Measurements from ENCODE around the gene CCDC107. TPM values are rescaled to one million over a fixed set of nuclear protein-coding genes. Genes with fewer than 3 reads are reported as not detected.

CCDC107 gene
- total RNA-seq, 3 donors from 2014 or later, result 25.2 to 55.8 (median 35.8) TPM

DNA sequence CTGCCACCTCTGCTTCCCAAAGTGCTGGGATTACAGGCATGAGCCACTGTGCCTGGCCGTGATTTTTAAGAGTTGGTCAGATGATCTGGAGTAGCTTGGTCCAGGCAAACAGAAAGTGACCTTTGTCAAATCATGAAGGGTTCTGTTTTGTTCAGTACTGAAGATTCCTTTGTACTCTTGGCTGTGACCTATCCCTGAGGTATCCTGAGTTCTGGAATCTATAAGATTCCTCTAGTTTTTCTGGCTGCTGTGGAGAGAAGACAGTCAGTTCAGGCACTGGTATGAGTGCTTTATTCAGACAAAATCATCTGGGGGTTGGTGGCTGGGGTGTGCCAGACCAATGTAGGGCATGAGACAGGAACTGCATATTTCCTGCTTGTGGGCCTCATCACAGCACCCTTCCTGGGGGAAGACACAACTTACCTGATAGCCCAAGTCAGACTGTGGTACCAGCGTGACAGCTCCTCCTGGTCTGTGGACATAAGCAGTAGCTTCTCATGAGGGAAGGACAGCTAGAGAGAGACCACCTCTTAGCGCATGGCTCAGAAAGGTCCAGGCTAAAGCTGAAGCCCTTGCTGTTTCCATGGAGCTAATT lies 3.8 kb downstream of the CCDC107 start:
- H3K4me1 ChIP-seq (ENCODE audit: low read depth), result peaks cover 63% of the 10 kb centered on the region
- H3K36me3 ChIP-seq (ENCODE audit: low read depth), result peaks cover 5% of the 10 kb centered on the region
- peak in 1 of 3 donors; percentile 21 for DNase-seq
- TF ChIP-seq, protein P1, sequence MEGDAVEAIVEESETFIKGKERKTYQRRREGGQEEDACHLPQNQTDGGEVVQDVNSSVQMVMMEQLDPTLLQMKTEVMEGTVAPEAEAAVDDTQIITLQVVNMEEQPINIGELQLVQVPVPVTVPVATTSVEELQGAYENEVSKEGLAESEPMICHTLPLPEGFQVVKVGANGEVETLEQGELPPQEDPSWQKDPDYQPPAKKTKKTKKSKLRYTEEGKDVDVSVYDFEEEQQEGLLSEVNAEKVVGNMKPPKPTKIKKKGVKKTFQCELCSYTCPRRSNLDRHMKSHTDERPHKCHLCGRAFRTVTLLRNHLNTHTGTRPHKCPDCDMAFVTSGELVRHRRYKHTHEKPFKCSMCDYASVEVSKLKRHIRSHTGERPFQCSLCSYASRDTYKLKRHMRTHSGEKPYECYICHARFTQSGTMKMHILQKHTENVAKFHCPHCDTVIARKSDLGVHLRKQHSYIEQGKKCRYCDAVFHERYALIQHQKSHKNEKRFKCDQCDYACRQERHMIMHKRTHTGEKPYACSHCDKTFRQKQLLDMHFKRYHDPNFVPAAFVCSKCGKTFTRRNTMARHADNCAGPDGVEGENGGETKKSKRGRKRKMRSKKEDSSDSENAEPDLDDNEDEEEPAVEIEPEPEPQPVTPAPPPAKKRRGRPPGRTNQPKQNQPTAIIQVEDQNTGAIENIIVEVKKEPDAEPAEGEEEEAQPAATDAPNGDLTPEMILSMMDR (IDR thresholded peaks at IDR 0.05), result no peak
- ATAC-seq, result no peak
- H3K9me3 ChIP-seq, result no peaks in the 10 kb centered on the region
- intact Hi-C loops (cut with DNase I, micrococcal nuclease), result no loop called here
- no peak overlapping the region for H3K4me3 ChIP-seq

DNA sequence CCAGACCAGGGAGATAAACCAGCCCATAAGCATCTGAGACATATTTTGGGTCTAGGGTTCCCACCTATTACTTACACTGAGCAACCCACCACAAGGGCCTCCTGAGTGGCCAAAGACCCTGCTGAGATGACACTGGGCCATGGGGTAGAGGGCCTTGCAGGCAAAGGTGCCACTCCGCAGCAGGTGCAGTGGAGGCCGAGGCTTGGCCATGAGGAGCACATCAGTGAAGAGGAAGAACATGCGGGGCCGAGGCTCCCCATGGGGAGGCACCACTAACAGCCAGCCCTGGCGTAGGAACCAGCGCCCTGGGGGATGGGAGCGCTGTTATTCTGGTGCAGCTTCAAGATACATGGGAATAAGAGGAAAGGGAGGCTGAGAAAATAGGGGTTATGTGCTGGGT lies 4.3 kb downstream of the CCDC107 start:
- intact Hi-C loops (cut with DNase I, micrococcal nuclease), result no loop called here
- TF ChIP-seq, protein P1 (IDR thresholded peaks at IDR 0.05), result no peak
- DNase-seq (peak in 1 of 3 donors; percentile 35), ATAC-seq (no peak)
- H3K9me3 ChIP-seq, result no peaks in the 10 kb centered on the region
- peaks cover 58% of the 10 kb centered on the region for H3K4me1 ChIP-seq (ENCODE audit: low read depth)
- H3K4me3 ChIP-seq, result no peak overlapping the region
- H3K36me3 ChIP-seq (ENCODE audit: low read depth), result peaks cover 5% of the 10 kb centered on the region

DNA sequence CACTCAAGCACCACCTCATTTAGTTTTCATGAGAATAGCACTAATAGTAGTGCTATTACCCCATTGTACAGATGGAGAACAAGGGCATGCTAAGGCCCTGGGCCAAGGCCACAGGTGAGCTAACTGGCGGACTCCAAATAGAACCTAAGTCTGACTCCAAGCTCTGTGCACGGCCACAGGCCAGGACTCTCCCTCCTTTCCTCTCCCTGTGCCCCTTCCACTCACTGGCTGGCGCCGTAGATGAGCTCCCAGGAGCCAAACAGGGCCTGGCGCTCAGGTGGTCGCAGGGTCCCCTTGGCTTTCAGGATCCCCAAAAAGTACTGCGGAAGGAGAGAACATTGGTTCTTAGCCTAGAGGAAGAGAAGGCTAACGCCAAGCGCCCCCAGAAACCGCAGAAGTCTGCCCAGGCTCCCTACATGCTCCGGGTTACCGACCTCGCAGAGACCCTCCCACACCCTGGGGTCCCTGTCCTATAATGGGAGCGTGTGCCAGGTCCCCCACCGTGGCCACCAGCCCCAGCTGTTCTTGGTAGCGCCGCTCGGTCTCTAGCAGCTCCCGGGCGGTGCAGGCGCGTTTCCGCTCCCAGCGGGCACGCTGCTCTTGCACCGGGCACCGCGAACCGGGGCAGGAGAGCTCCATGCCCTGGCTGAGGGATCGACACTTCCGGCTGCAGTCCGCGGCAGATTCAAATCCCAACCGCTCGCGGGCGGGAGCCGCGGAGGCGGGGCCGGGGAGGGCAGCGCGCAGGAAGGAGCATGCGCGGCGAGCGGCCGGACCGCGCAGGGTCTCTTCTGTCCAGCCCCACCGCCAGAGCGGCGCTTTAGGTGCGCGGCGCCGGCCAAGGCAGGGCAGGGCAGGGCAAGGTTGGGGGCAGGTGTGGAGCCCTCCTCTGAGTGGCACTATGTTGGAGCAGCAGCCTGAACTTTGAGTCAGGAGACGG lies 6.7 kb downstream of the CCDC107 start, which contains the start of gene ARHGEF39:
ARHGEF39 (minus strand) TSS at position 665 of the 940 bp plus-strand sequence; CDS start at position 639, 26 bp downstream.
- no peaks in the 10 kb centered on the region for H3K9me3 ChIP-seq
- H3K4me3 ChIP-seq, result peak within 1 kb of the TSS; percentile 6
- peak; percentile 86 for ATAC-seq
- peaks cover 45% of the 10 kb centered on the region for H3K4me1 ChIP-seq (ENCODE audit: low read depth)
- no peaks in the 10 kb centered on the region for H3K36me3 ChIP-seq (ENCODE audit: low read depth)
- intact Hi-C loops (cut with DNase I, micrococcal nuclease), result no loop called here
- TF ChIP-seq, protein P1 (IDR thresholded peaks at IDR 0.05), result no peak
- DNase-seq, result peak; percentile 88 to 94 (median 91)

DNA sequence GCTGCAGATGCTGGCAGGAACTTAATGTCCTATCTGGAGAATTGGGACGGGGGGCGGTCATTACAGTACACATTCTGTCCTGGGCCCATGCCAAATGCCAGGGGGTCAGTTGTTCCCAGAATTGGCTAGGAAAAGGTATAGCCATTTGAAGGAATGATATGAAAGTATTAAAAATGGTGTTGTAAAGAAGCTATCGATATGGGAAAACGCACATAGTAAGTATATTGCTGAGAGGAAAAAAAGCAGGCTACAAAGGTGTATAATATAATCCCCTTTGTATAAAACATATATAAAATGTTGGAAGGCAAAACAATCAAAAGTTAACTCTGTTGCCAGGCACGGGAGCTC lies 7.4 kb downstream of the CCDC107 start:
- Histone ChIP-seq H3K4me1 (ENCODE audit: low read depth) (peaks cover 40% of the 10 kb centered on the region), H3K9me3 (no peaks in the 10 kb centered on the region), H3K36me3 (ENCODE audit: low read depth) (no peaks in the 10 kb centered on the region), H3K4me3 (peak overlapping the region; percentile 6)
- intact Hi-C loops (cut with DNase I, micrococcal nuclease), result no loop called here
- no peak for ATAC-seq
- DNase-seq, result no peak
- TF ChIP-seq, protein P1 (IDR thresholded peaks at IDR 0.05), result no peak

DNA sequence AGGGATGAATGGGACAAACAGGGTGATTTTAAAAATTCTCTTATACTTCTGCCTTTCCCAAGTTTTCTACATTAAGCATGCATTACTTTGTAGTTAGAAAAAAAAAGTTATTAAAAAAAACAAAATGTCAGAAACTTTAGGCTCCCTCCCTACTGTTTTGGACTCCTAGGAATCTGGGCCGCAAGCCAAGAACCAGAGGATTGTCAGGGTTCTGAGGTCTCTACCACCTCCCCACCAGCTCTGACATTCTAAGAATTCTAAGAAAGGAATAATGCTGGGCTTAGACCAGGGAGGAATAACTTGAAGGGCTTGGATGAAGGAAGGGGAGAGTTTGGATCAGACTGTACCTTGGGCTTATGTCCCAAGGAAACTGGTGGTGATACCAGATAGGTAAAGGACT lies 8.0 kb downstream of the CCDC107 start:
- Histone ChIP-seq H3K4me1 (ENCODE audit: low read depth) (peaks cover 34% of the 10 kb centered on the region), H3K9me3 (no peaks in the 10 kb centered on the region), H3K36me3 (ENCODE audit: low read depth) (no peaks in the 10 kb centered on the region), H3K4me3 (no peak overlapping the region)
- intact Hi-C loops (cut with DNase I, micrococcal nuclease), result no loop called here
- ATAC-seq, result no peak
- DNase-seq, result no peak
- TF ChIP-seq, protein P1 (IDR thresholded peaks at IDR 0.05), result no peak

Data from mucosa of descending colon (tissue), 3 donors.